Measurements from ENCODE around the gene FOXK1.
"Not testable (repeated sequence)": the region's sequence is repeated elsewhere in the genome, so short reads cannot be mapped to it uniquely, and the experiment has no call there.

GRCh38 chr7:4677518-4677917, 4.6 kb upstream of the FOXK1 start:
- not testable (repeated sequence) for TF ChIP-seq ZNF138 (tag by site-specific recombination; IDR thresholded peaks at IDR 0.05; ENCODE audit: borderline replicate concordance); ZNF76 (tag by site-specific recombination; IDR thresholded peaks at IDR 0.05; ENCODE audit: borderline replicate concordance, low read depth); PATZ1 (tag by site-specific recombination; IDR thresholded peaks at IDR 0.05); ZNF366 (tag by site-specific recombination; conservative IDR thresholded peaks at IDR 0.05); ZNF121 (tag by site-specific recombination; IDR thresholded peaks at IDR 0.05)
- TF ChIP-seq, protein P1, sequence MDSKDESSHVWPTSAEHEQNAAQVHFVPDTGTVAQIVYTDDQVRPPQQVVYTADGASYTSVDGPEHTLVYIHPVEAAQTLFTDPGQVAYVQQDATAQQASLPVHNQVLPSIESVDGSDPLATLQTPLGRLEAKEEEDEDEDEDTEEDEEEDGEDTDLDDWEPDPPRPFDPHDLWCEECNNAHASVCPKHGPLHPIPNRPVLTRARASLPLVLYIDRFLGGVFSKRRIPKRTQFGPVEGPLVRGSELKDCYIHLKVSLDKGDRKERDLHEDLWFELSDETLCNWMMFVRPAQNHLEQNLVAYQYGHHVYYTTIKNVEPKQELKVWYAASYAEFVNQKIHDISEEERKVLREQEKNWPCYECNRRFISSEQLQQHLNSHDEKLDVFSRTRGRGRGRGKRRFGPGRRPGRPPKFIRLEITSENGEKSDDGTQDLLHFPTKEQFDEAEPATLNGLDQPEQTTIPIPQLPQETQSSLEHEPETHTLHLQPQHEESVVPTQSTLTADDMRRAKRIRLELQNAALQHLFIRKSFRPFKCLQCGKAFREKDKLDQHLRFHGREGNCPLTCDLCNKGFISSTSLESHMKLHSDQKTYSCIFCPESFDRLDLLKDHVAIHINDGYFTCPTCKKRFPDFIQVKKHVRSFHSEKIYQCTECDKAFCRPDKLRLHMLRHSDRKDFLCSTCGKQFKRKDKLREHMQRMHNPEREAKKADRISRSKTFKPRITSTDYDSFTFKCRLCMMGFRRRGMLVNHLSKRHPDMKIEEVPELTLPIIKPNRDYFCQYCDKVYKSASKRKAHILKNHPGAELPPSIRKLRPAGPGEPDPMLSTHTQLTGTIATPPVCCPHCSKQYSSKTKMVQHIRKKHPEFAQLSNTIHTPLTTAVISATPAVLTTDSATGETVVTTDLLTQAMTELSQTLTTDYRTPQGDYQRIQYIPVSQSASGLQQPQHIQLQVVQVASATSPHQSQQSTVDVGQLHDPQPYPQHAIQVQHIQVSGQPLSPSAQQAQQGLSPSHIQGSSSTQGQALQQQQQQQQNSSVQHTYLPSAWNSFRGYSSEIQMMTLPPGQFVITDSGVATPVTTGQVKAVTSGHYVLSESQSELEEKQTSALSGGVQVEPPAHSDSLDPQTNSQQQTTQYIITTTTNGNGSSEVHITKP (tag by site-specific recombination; IDR thresholded peaks at IDR 0.05): not testable (repeated sequence)
- TF ChIP-seq, protein P2, sequence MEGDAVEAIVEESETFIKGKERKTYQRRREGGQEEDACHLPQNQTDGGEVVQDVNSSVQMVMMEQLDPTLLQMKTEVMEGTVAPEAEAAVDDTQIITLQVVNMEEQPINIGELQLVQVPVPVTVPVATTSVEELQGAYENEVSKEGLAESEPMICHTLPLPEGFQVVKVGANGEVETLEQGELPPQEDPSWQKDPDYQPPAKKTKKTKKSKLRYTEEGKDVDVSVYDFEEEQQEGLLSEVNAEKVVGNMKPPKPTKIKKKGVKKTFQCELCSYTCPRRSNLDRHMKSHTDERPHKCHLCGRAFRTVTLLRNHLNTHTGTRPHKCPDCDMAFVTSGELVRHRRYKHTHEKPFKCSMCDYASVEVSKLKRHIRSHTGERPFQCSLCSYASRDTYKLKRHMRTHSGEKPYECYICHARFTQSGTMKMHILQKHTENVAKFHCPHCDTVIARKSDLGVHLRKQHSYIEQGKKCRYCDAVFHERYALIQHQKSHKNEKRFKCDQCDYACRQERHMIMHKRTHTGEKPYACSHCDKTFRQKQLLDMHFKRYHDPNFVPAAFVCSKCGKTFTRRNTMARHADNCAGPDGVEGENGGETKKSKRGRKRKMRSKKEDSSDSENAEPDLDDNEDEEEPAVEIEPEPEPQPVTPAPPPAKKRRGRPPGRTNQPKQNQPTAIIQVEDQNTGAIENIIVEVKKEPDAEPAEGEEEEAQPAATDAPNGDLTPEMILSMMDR (tag by site-specific recombination; IDR thresholded peaks at IDR 0.05): not testable (repeated sequence)
